GM18508 (cell line): ENCODE data around the gene TIMM23.
"Not testable (repeated sequence)": the region's sequence is repeated elsewhere in the genome, so short reads cannot be mapped to it uniquely, and the experiment has no call there.

ENCODE experiments used
- ATAC-seq: cut with Tn5 transposase; IDR thresholded peaks from one replicate; pipeline ENCODE4 v1.9.1; 2021; ENCODE audit warnings: moderate number of reproducible peaks; ENCODE audit not compliant: insufficient read depth, unreplicated experiment

TIMM23 gene

DNA sequence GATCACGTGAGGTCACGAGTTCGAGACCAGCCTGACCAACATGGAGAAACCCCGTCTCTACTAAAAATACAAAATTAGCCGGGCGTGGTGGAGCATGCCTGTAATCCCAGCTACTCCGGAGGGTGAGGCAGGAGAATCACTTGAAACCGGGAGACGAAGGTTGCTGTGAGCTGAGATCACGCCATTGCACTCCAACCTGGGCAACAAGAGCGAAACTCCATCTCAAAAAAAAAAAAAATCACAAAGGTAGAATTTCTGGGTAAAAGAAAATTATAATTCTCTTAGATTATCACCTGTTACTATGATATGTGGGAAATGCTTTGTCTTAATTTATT is 77.2 kb downstream of the TIMM23 start:
- ATAC-seq = not testable (repeated sequence)

DNA sequence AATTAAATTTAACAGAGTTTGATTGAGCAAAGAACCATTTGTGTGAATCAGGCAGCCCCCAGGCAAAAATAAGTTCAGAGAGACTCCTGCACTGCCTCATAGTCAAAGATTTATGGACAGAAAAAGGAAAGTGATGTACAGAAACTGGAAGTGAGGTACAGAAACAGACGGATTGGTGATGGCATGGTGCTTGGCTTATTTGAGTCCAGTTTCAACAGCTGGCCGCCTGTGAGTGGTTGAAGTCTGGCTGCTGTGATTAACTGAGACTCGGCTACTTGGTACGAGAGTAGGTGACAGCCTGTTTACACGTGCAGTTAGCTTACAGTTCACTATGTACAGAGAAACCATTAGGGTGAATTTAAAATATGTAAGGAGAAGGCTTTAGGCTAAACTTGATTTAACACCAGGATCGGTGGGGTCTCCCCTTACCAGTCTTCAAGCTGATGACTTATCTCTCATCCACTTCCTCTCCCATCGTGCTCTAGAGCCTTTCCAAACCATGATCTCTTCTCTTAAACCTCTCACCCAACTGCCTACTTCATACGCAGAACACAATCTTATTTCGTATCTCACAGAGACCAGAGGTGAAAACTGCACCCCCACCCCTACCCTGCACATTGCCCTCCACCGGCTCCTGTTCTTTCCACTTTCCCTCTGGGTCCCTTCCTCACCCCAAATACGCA is 78.8 kb downstream of the TIMM23 start:
- no peak for ATAC-seq

DNA sequence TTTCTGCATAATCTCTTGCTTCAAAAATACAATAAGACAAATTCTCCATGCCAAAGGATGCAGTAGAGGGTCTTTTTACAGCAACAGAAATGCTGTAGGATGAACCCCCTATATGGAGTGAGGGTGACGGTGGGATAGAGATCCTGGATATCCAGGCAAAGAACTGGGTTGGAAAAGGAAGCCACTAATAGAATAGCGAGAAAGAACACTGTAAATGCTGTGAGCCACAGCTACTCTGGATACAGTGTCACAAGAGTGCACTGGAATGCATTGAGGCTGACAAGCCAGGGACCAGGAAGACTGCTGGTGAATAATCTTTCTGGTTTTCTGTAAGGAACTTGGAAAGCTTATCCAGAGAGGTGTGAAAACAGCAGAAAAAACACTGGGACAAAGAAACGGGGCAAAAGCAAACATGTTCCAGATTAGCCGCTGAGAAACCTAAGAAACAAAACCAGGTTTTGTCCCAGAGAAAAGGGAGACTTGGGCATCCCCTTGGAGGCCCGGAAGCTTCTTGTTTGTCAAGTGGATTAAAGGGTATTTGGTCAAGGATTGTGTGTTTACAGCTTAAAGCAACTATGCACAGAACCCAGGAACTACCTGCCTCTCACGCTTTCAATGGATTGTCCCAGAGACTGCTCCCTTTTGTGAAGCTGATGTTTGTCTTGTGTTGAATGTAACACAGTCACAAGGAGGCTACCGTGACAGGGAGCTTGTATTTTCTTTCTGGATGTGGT is 79.9 kb downstream of the TIMM23 start:
- ATAC-seq = no peak

DNA sequence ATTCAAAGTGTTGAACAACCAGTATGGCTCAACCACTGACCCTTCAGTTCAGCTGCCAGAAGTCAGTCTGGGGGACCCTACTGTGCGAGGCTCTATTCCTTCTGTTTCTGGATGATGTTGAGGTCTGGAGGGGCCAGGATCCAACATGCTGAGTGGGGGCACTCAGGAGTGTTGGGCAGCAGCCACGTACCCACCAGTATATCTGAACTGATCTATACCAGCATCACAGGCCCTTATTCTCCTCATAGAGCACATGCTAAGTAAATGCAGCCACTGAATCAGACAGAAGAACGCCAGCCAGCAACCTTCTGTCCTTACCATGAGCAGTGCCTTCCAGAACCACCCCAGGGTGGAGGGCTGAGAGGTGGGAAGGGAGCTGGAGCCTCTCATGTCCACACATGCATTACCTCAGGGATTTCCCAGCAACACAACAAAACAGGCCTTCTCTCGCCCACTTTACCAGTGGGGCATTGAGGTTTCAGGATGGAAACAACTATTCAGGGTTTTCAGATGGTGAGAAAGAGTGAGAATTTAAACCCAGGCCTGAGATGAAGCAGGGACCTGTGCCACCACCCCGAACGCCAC is 80.6 kb downstream of the TIMM23 start:
- no peak for ATAC-seq
